Heart left ventricle (tissue), 16 donors: ENCODE data around the gene C1orf52. TPM values are rescaled to one million over a fixed set of nuclear protein-coding genes. Genes with fewer than 3 reads are reported as not detected.
A peak's percentile ranks its signal among the peaks of the same experiment; 100 is the strongest.

Experiments used
- ATAC-seq, 4 donors: fragments of 200-7000 bp; cut with Tn5 transposase; one replicate each; pipeline ENCODE4 v1.9.1; 2020 to 2022; ENCODE audit warnings: moderate library complexity in 4 of 4, mild to moderate bottlenecking in 3 of 4, moderate number of reproducible peaks in 1 of 4
- DNase-seq, 5 donors: peaks; one replicate each; pipeline ENCODE4 v3.0.0-alpha.2; 2020
- H3K27ac ChIP-seq, 12 donors: fragments of 200-600 bp; sonication (generic) in 4 of 12; one replicate each; pipeline versions ENCODE4 v1.5.0 to v1.8.0; 2016 to 2022; ENCODE audit warnings: mild to moderate bottlenecking in 2 of 12
- H3K27me3 ChIP-seq, 9 donors: fragments of 200-600 bp; sonication (generic) in 2 of 9; one replicate each; pipeline versions ENCODE4 v1.5.1 to v1.8.0; 2016 to 2022; ENCODE audit warnings: mild to moderate bottlenecking in 3 of 9
- H3K36me3 ChIP-seq, 9 donors: fragments of 200-600 bp; sonication (generic) in 2 of 9; one replicate each; pipeline versions ENCODE4 v1.5.0 to v1.8.0; 2018 to 2022; ENCODE audit warnings: mild to moderate bottlenecking in 2 of 9
- H3K4me1 ChIP-seq, 12 donors: fragments of 200-600 bp; sonication (generic) in 4 of 12; one replicate each; pipeline versions ENCODE4 v1.5.0 to v1.8.0; 2016 to 2022; ENCODE audit warnings: mild to moderate bottlenecking in 3 of 12
- H3K4me3 ChIP-seq, 12 donors: fragments of 200-600 bp; sonication (generic) in 4 of 12; one replicate each; pipeline versions ENCODE4 v1.5.0 to v1.8.0; 2017 to 2022; ENCODE audit warnings: mild to moderate bottlenecking in 9 of 12, moderate library complexity in 4 of 12
- H3K9me3 ChIP-seq, 12 donors: fragments of 200-600 bp; sonication (generic) in 4 of 12; one replicate each; pipeline versions ENCODE4 v1.5.0 to v1.8.0; 2016 to 2022; ENCODE audit warnings: mild to moderate bottlenecking in 1 of 12
- POLR2A ChIP-seq, 2 donors: fragments of 450-650 bp; IDR thresholded peaks; one replicate each; pipeline ENCODE4 v1.6.1; 2017; ENCODE audit warnings: antibody characterized with exemption in 2 of 2, mild to moderate bottlenecking in 2 of 2, moderate library complexity in 2 of 2
- WGBS, 4 donors: extraction: QIAGEN DNeasy Blood & Tissue Kit in 2 of 4; methylation state at CpG; one replicate each; pipeline versions ENCODE4 v1.1.5 to v1.1.7; 2013 to 2018; 5-methylcytosine and 5-hydroxymethylcytosine counted together
- intact Hi-C, 10 donors: fragments of 100-400 bp; cut with DNase I; formaldehyde crosslinking; loops; one replicate each; pipeline versions ENCODE4 v1.11.1 to v1.14.2; 2022
- polyA plus RNA-seq, 2 donors: library from polyadenylated mRNA; stranded (reverse); fragments of 200-250 nt; gene quantifications; one replicate each; pipeline ENCODE4 v1.2.3, GENCODE V29; 2013
- total RNA-seq, 9 donors: library from RNA; depleted of rRNA in 2 of 9; stranded (reverse); fragments of >200 nt in 2 of 9; fragmentation: NEBNext Ultra II Directional in 3 of 9; extraction: Animal tissue kit (Norgen Biotek cat#: 25700) in 3 of 9; gene quantifications; one replicate each; pipeline versions ENCODE4 v1.1.0 to v1.2.4, GENCODE V29; 2016 to 2023
- TF ChIP-seq, protein P1 (sequence below), 12 donors: fragments of 200-600 bp; sonication (generic) in 4 of 12; IDR thresholded peaks; one replicate each; pipeline versions ENCODE4 v1.5.0 to v1.8.0; 2018 to 2022; ENCODE audit warnings: antibody characterized with exemption in 12 of 12, mild to moderate bottlenecking in 5 of 12
- donor health status: ischemic (EF 13 %, LVEDD 7.1; RV severe dilation, severe dysfunction).
- donor health status: healthy with polysubstance abuse.
- donor health status: DM: no; HTN: yes; CAD: no.
- donor health status: DM: no; HTN: no; CAD: no.
- donor health status: ischemic (EF 25% LVEDD 6.9; RV normal size, moderate dysfunction).
- donor health status: ischemic (EF 25% LVEDD 5.7; RV mildly dilated, moderate dysfunction).
- donor health status: healthy.
- donor health status: DM: yes; HTN: yes; CAD: no.
- donor health status: ischemic (EF 35%, LVEDD 5.7; RV mildly dilated, moderate dysfunction).
- donor health status: nonischemic (EF 11% LVEDD 7.7; RV severe dilation, severe dysfunction).
- donor health status: DM: yes; HTN: yes; CAD: no.
- donor health status: PGD.
- donor health status: ischemic (EF 29% LVEDD 5.4; RV normal size, mild dysfunction).
- donor health status: nonischemic (EF 23%, LVEDD 6.1; RV moderate dilation, normal function).

Gene C1orf52
- total and polyA plus RNA-seq, 11 donors: 11.4 to 23.2 (median 17.0) TPM

DNA sequence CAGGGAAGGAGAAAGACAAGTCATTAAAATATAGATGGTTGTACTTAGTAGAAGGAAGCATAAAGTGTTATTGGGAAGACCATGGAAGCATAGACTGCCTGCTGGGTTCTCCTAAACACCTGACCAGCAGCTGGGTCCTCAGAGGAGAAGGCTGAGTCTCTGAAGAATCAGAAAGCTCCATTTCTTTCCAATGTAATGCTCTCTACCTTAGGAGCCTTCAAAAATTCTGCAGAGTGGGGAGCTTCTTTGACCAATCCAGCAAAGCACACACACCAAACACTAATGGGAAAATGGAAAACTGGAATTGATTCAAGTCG lies 38.0 kb upstream of the C1orf52 start:
- TF ChIP-seq, protein P1, sequence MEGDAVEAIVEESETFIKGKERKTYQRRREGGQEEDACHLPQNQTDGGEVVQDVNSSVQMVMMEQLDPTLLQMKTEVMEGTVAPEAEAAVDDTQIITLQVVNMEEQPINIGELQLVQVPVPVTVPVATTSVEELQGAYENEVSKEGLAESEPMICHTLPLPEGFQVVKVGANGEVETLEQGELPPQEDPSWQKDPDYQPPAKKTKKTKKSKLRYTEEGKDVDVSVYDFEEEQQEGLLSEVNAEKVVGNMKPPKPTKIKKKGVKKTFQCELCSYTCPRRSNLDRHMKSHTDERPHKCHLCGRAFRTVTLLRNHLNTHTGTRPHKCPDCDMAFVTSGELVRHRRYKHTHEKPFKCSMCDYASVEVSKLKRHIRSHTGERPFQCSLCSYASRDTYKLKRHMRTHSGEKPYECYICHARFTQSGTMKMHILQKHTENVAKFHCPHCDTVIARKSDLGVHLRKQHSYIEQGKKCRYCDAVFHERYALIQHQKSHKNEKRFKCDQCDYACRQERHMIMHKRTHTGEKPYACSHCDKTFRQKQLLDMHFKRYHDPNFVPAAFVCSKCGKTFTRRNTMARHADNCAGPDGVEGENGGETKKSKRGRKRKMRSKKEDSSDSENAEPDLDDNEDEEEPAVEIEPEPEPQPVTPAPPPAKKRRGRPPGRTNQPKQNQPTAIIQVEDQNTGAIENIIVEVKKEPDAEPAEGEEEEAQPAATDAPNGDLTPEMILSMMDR (IDR thresholded peaks at IDR 0.05): no peak
- TF ChIP-seq POLR2A (IDR thresholded peaks at IDR 0.05): no peak
- Histone ChIP-seq H3K27me3 (no peaks in the 10 kb centered on the region), H3K4me1 (peaks cover 0 to 28% (median 11%) of the 10 kb centered on the region in 12 donors), H3K36me3 (no peaks in the 10 kb centered on the region), H3K4me3 (peak overlapping the region in 3 of 12 donors; percentile 1 to 13 (median 13)), H3K9me3 (no peaks in the 10 kb centered on the region), H3K27ac (peak overlapping the region in 9 of 12 donors; percentile 9 to 79 (median 53))
- intact Hi-C loops: loop anchor here in 1 of 10 donors (5.0 kb wide), 1 partner anchor 280 kb away; no protein-coding TSS in a partner anchor
- 42 to 65% (median 53%) methylated on average over 1 of the region's 1 CpG for WGBS, 4 donors
- ATAC-seq: no peak
- DNase-seq: no peak

DNA sequence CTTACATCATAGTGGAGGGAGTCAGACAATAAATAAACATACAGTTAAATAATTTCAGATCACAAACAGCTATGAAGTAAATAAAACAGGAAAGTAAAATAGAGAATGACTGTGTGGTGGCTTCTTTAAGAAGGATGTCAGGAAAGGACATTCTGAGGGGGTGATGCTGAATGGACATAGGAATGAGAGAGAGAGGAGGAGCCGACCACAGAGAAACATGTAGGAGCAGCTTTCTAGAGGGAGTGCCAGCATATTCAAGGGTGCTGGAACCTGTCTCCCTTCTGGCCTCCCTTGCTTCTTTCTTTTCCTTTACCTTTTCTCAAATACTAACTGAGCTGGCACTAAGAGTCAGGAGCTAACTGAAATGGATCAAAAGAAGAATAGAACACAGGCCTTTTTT lies 37.5 kb upstream of the C1orf52 start:
- WGBS, 4 donors: 43 to 61% (median 53%) methylated on average over 1 of the region's 1 CpG
- Histone ChIP-seq H3K36me3 (no peaks in the 10 kb centered on the region), H3K4me3 (no peak overlapping the region), H3K9me3 (no peaks in the 10 kb centered on the region), H3K27ac (peak overlapping the region in 7 of 12 donors; percentile 9 to 79 (median 58)), H3K27me3 (no peaks in the 10 kb centered on the region), H3K4me1 (peaks cover 0 to 28% (median 11%) of the 10 kb centered on the region in 12 donors)
- ATAC-seq (no peak), DNase-seq (no peak)
- TF ChIP-seq, protein P1 (IDR thresholded peaks at IDR 0.05): no peak
- intact Hi-C loops: loop anchor here in 1 of 10 donors (5.0 kb wide), 1 partner anchor 280 kb away; no protein-coding TSS in a partner anchor

DNA sequence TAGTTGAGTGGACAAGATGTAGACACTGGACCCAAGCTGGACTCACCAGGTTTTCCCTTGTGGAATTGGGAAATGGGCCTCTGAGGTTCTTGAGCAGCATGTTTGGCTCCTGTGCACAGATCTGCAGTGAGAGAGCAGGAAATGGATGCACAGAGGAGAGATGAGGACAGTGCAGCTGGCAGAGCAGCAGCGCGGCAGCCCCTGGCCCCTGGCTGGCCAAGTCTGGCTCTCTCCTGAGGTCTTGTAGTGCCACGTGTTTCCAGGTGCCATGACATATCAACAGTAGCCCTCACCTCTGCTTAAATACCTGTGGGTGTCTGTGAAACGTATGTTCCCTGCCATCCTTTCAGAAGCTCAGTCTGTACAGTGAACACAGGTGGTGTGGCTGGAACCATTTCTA lies 36.2 kb upstream of the C1orf52 start:
- no peaks in the 10 kb centered on the region for H3K27me3 ChIP-seq
- intact Hi-C loops: loop anchor here in 1 of 10 donors (5.0 kb wide), 1 partner anchor 282 kb away; no protein-coding TSS in a partner anchor
- no peak for TF ChIP-seq POLR2A (IDR thresholded peaks at IDR 0.05)
- TF ChIP-seq, protein P1 (IDR thresholded peaks at IDR 0.05): no peak
- no peak overlapping the region for H3K4me3 ChIP-seq
- DNase-seq (no peak), ATAC-seq (no peak)
- H3K9me3 ChIP-seq: no peaks in the 10 kb centered on the region
- peaks cover 0 to 28% (median 11%) of the 10 kb centered on the region in 12 donors for H3K4me1 ChIP-seq
- H3K36me3 ChIP-seq: no peaks in the 10 kb centered on the region
- 78 to 89% (median 86%) methylated on average over 3 to 4 of the region's 4 CpGs for WGBS, 4 donors
- no peak overlapping the region for H3K27ac ChIP-seq

DNA sequence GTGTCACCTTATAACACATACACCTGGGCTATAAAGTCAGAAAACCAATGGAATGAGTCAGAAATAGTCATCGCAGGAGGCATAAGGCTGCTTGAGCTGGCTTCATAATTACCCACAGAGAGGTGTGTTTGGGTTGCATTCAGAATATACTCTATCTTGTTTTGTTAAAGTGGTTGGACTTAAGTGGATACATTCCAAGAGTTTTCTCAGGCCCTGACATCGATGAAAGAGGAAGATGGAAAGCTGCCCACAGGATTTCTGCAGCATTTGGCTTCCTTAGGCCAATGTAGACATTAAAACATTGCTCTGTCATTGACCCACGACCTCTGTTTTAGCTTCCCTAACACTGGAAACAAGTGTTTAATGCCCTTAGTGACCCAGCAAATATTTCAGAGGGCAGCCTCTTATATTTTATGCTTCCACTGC lies 35.6 kb upstream of the C1orf52 start:
- H3K27ac ChIP-seq: no peak overlapping the region
- H3K4me1 ChIP-seq: peaks cover 0 to 28% (median 11%) of the 10 kb centered on the region in 12 donors
- 41 to 54% (median 43%) methylated on average over 3 of the region's 3 CpGs for WGBS, 4 donors
- no peak for DNase-seq
- no peak overlapping the region for H3K4me3 ChIP-seq
- H3K36me3 ChIP-seq: no peaks in the 10 kb centered on the region
- H3K27me3 ChIP-seq: no peaks in the 10 kb centered on the region
- no peak for ATAC-seq
- TF ChIP-seq, protein P1 (IDR thresholded peaks at IDR 0.05): no peak
- no peak for TF ChIP-seq POLR2A (IDR thresholded peaks at IDR 0.05)
- no peaks in the 10 kb centered on the region for H3K9me3 ChIP-seq
- intact Hi-C loops: loop anchor here in 1 of 10 donors (5.0 kb wide), 1 partner anchor 282 kb away; no protein-coding TSS in a partner anchor
